HCT116 (cell line): ENCODE measurements around the gene CPM. TPM values are rescaled to one million over a fixed set of nuclear protein-coding genes. Genes with fewer than 3 reads are reported as not detected.

Source experiments
- ATAC-seq: fragments of 200-7000 bp; cut with Tn5 transposase; 2 replicates; pipeline ENCODE4 v1.9.1; 2020; ENCODE audit warnings: mild to moderate bottlenecking, moderate library complexity
- BruUV-seq: library from RNA; stranded (reverse); fragments of 400-500 nt; replicated peaks from 2 replicates; lab custom pipeline; 2021; lab: Mats Ljungman, UMichigan
- CTCF ChIA-PET: fragments of 300-600 bp; sonication (Branson Sonifier 250); formaldehyde crosslinking; loops from one replicate; lab custom pipeline; 2021; ENCODE audit warnings: antibody characterized with exemption; lab: Charles Lee
- POLR2A ChIA-PET: fragments of 300-600, 350-600 bp; sonication (Branson Sonifier 250); formaldehyde crosslinking; loops from one replicate; lab custom pipeline; 2021; ENCODE audit warnings: antibody characterized with exemption; lab: Charles Lee
- RAD21 ChIA-PET, 2 experiments: fragments of 300-600 bp; sonication (Branson Sonifier 250); formaldehyde crosslinking; loops; one replicate each; lab custom pipeline; 2023; ENCODE audit warnings: low total read pairs in 2 of 2; ENCODE audit not compliant: uncharacterized antibody in 2 of 2, unreplicated experiment in 2 of 2, low non-redundant PET in 1 of 2; lab: Charles Lee
- DNase-seq: peaks from one replicate; pipeline ENCODE4 v3.0.0-alpha.2; 2010; ENCODE audit warnings: low read depth, low spot score
- H2AFZ ChIP-seq: fragments of 200-600 bp; shearing (Covaris generic), sonication (generic); 2 replicates; pipeline ENCODE4 v1.6.1; 2017; ENCODE audit warnings: low read depth, mixed run types, mixed read lengths, antibody characterized with exemption, low read length; ENCODE audit not compliant: poor library complexity, severe bottlenecking
- H3K27ac ChIP-seq: 2 replicates; pipeline ENCODE4 v1.5.1; 2012; ENCODE audit warnings: low read depth, low read length
- H3K27me3 ChIP-seq: fragments of 200-600 bp; sonication (generic); 2 replicates; pipeline ENCODE4 v1.6.1; 2016; ENCODE audit warnings: mixed run types, low read length, mixed read lengths; ENCODE audit not compliant: insufficient read depth
- H3K36me3 ChIP-seq, 2 experiments: fragments of 200-500 bp in 1 of 2; fragments of 200-600 bp in 1 of 2; sonication (Bioruptor generic) in 1 of 2; sonication (generic) in 1 of 2; 2 replicates each; pipeline versions ENCODE4 v1.5.1 to v1.6.1; 2014 to 2016; ENCODE audit warnings: low read length in 2 of 2, inconsistent platforms in 1 of 2, mixed read lengths in 1 of 2, mixed run types in 1 of 2; ENCODE audit not compliant: insufficient read depth in 2 of 2, control insufficient read depth in 1 of 2
- H3K4me1 ChIP-seq, 2 experiments: fragments of 200-600 bp in 1 of 2; sonication (generic) in 1 of 2; 2 replicates each; pipeline versions ENCODE4 v1.5.1 to v1.6.1; 2012 to 2017; ENCODE audit warnings: low read length in 2 of 2, inconsistent platforms in 1 of 2, mild to moderate bottlenecking in 1 of 2, mixed read lengths in 1 of 2, mixed run types in 1 of 2, moderate library complexity in 1 of 2; ENCODE audit not compliant: insufficient read depth in 2 of 2, control insufficient read depth in 1 of 2
- H3K4me2 ChIP-seq: fragments of 200-600 bp; sonication (generic); 2 replicates; pipeline ENCODE4 v1.6.1; 2017; ENCODE audit warnings: mixed run types, low read length, mixed read lengths
- H3K4me3 ChIP-seq, 2 experiments: fragments of 200-600 bp in 1 of 2; sonication (generic) in 1 of 2; replicated peaks in 1 of 2; 2 replicates each; pipeline ENCODE4 v1.5.1; 2011 to 2016; ENCODE audit warnings: low read length in 2 of 2, control low read depth in 1 of 2, low read depth in 1 of 2, mild to moderate bottlenecking in 1 of 2, mixed read lengths in 1 of 2, mixed run types in 1 of 2
- H3K79me2 ChIP-seq: fragments of 200-600 bp; sonication (generic); 2 replicates; pipeline ENCODE4 v1.6.1; 2017; ENCODE audit warnings: mild to moderate bottlenecking, mixed run types, low read length, moderate library complexity, mixed read lengths; ENCODE audit not compliant: insufficient read depth
- H3K9ac ChIP-seq: fragments of 200-600 bp; sonication (generic); 2 replicates; pipeline ENCODE4 v1.6.1; 2016; ENCODE audit warnings: low read length, mixed read lengths
- H3K9me2 ChIP-seq: fragments of 200-600 bp; sonication (generic), shearing (Covaris generic); 2 replicates; pipeline ENCODE4 v1.6.1; 2017; ENCODE audit warnings: mixed run types, mild to moderate bottlenecking, moderate library complexity; ENCODE audit not compliant: insufficient read depth
- H3K9me3 ChIP-seq, 2 experiments: fragments of 200-500 bp in 1 of 2; fragments of 200-600 bp in 1 of 2; sonication (Bioruptor generic) in 1 of 2; sonication (generic) in 1 of 2; 2 replicates each; pipeline ENCODE4 v1.6.1; 2014 to 2017; ENCODE audit warnings: low read length in 2 of 2, mixed read lengths in 2 of 2, inconsistent platforms in 1 of 2, low read depth in 1 of 2, mild to moderate bottlenecking in 1 of 2, mixed run types in 1 of 2, moderate library complexity in 1 of 2; ENCODE audit not compliant: control insufficient read depth in 1 of 2, insufficient read depth in 1 of 2
- H4K20me1 ChIP-seq: fragments of 200-600 bp; sonication (generic), shearing (Covaris generic); 2 replicates; pipeline ENCODE4 v1.6.1; 2017; ENCODE audit warnings: mixed run types, mild to moderate bottlenecking, moderate library complexity; ENCODE audit not compliant: insufficient read depth
- ATF3 ChIP-seq: IDR thresholded peaks from 2 replicates; pipeline ENCODE4 v1.6.1; 2012
- CBX3 ChIP-seq: IDR thresholded peaks from 2 replicates; pipeline ENCODE4 v1.6.1; 2012; ENCODE audit warnings: low read depth
- CTCF ChIP-seq, 3 experiments: fragments of 200-600 bp in 1 of 3; sonication (generic) in 1 of 3; IDR thresholded peaks in 2 of 3; conservative IDR thresholded peaks in 1 of 3; 2 replicates each; pipeline ENCODE4 v1.5.1; 2012 to 2017; ENCODE audit warnings: low read depth in 2 of 3, low read length in 2 of 3, antibody characterized with exemption in 1 of 3, borderline replicate concordance in 1 of 3, control low read depth in 1 of 3, mild to moderate bottlenecking in 1 of 3, mixed read lengths in 1 of 3, mixed run types in 1 of 3, moderate library complexity in 1 of 3; ENCODE audit not compliant: insufficient read depth in 1 of 3
- EGR1 ChIP-seq: IDR thresholded peaks from 2 replicates; pipeline ENCODE4 v1.6.1; 2012; ENCODE audit warnings: low read depth
- JUND ChIP-seq: IDR thresholded peaks from 2 replicates; pipeline ENCODE4 v1.6.1; 2012
- POLR2AphosphoS5 ChIP-seq: IDR thresholded peaks from 2 replicates; pipeline ENCODE4 v1.6.1; 2011; ENCODE audit warnings: mild to moderate bottlenecking, low read depth, low read length, moderate library complexity
- REST ChIP-seq: IDR thresholded peaks from 2 replicates; pipeline ENCODE4 v1.6.1; 2012; ENCODE audit warnings: low read depth
- TCF7L2 ChIP-seq: IDR thresholded peaks from 2 replicates; pipeline ENCODE4 v1.7.0; 2011; ENCODE audit warnings: borderline replicate concordance, inconsistent platforms; ENCODE audit not compliant: insufficient read depth, insufficient read length; ENCODE audit errors: extremely low read depth
- YY1 ChIP-seq: IDR thresholded peaks from 2 replicates; pipeline ENCODE4 v1.6.1; 2011; ENCODE audit warnings: low read length, low read depth, moderate library complexity, mild to moderate bottlenecking; ENCODE audit not compliant: insufficient replicate concordance; ENCODE audit errors: extremely low read depth
- ZNF274 ChIP-seq: fragments of 200-500 bp; sonication (Bioruptor generic); IDR thresholded peaks from 2 replicates; pipeline ENCODE4 v1.6.1; 2014; ENCODE audit warnings: mild to moderate bottlenecking, low read depth, low read length, inconsistent platforms
- intact Hi-C: fragments of 100-400 bp; cut with micrococcal nuclease; formaldehyde crosslinking; loops from 2 replicates; pipeline ENCODE4 v1.10.0; 2022
- total RNA-seq: library from RNA; stranded (reverse); gene quantifications from one replicate; pipeline ENCODE4 v1.2.1, GENCODE V29; 2021; ENCODE audit not compliant: unreplicated experiment

CPM gene
- total RNA-seq, 1 experiment from 2014 or later: 5.3 TPM

- H3K9me3 ChIP-seq: no peaks in the 10 kb centered on the region
- no TSS peak for BruUV-seq
- ChIA-PET CTCF (no interaction called here), POLR2A (no interaction called here), RAD21 (no interaction called here)
- TF ChIP-seq CBX3 (no peak), YY1 (no peak), ATF3 (no peak), EGR1 (no peak), POLR2AphosphoS5 (no peak), JUND (no peak), ZNF274 (no peak), REST (no peak), CTCF (IDR thresholded peaks at IDR 0.05 in 2 of 3, conservative IDR thresholded peaks at IDR 0.05 in 1 of 3; ENCODE audit: borderline replicate concordance in 1 of 3, insufficient read depth in 1 of 3, low read depth in 2 of 3, low read length in 2 of 3) (no peak), TCF7L2 (no peak)
- DNase-seq (no peak), ATAC-seq (no peak)
- H3K4me1 ChIP-seq: peaks cover 21 to 48% of the 10 kb centered on the region in 2 experiments
- no peak overlapping the region for H2AFZ ChIP-seq
- H3K79me2 ChIP-seq: peaks cover 27% of the 10 kb centered on the region
- no peak overlapping the region for H3K9ac ChIP-seq
- H3K4me3 ChIP-seq: no peak overlapping the region
- no peak overlapping the region; the same call in 1 of the 2 replicates for H3K4me2 ChIP-seq
- H3K27me3 ChIP-seq: no peaks in the 10 kb centered on the region
- H3K27ac ChIP-seq: no peak overlapping the region
- intact Hi-C loops: loop anchor here (5.0 kb wide), 1 partner anchor 473 kb away; the partner anchor contains the start of gene MDM1
- no peaks in the 10 kb centered on the region for H3K36me3 ChIP-seq
- no peaks in the 10 kb centered on the region for H3K9me2 ChIP-seq
- H4K20me1 ChIP-seq: no peaks in the 10 kb centered on the region
Measured at GRCh38 chr12:68805592-68806120, 127.3 kb downstream of the CPM start.
